ENCODE data around the gene NPW.

The NPW gene

DNA sequence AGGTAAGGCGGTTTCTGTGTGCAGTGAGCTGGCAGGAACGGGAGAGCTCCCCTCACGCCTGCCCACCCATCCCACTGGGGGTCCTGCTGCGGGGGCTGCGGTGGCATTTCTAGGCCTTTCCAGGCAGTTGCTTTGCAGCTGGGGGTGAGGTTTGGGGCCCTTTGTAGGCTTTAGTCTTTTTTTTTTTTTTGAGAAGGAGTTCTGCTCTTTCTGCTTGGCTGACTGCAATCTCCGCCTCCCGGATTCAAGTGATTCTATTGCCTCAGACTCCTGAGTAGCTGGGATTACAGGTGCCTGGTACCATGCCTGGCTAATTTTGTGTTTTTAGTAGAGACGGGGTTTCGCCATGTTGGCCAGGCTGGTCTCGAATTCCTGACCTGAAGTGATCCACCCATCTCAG is 39.3 kb downstream of the NPW start:
- TF ChIP-seq, protein P1, sequence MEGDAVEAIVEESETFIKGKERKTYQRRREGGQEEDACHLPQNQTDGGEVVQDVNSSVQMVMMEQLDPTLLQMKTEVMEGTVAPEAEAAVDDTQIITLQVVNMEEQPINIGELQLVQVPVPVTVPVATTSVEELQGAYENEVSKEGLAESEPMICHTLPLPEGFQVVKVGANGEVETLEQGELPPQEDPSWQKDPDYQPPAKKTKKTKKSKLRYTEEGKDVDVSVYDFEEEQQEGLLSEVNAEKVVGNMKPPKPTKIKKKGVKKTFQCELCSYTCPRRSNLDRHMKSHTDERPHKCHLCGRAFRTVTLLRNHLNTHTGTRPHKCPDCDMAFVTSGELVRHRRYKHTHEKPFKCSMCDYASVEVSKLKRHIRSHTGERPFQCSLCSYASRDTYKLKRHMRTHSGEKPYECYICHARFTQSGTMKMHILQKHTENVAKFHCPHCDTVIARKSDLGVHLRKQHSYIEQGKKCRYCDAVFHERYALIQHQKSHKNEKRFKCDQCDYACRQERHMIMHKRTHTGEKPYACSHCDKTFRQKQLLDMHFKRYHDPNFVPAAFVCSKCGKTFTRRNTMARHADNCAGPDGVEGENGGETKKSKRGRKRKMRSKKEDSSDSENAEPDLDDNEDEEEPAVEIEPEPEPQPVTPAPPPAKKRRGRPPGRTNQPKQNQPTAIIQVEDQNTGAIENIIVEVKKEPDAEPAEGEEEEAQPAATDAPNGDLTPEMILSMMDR (IDR thresholded peaks at IDR 0.05; ENCODE audit: low read depth, low read length, missing control alignments): no peak
- no peak overlapping the region for H3K27ac ChIP-seq

DNA sequence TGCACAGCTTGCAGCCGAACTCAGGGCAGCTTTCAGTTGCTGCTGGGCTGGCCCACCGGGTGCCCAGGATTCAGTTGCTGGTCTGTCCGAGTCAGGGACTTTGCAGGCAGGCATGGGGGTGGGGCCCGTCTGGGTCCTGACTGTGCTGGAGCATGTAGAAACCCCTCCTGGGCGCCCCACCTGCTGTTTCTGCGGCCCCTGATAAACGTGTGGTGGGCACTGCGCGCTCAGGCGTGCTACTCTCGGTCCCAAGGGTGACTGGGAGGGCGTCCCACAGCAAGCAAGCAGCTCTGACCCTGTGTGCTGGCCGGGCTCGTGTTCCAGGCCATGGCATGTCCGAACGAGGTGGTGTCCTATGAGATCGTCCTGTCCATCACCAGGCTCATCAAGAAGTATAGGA is 40.8 kb downstream of the NPW start:
- no peak for DNase-seq
- Histone ChIP-seq H3K4me3 (ENCODE audit: low read depth, low read length) (no peak overlapping the region), H3K36me3 (replicated peaks) (peaks cover 47% of the 10 kb centered on the region), H3K27ac (no peak overlapping the region), H3K27me3 (replicated peaks) (no peaks in the 10 kb centered on the region)
- in situ Hi-C loops (cut with HindIII; ENCODE audit: low pct_ligation_motif_present, low sequenced_read_pairs): no loop called here
- TF ChIP-seq, protein P1 (IDR thresholded peaks at IDR 0.05; ENCODE audit: low read depth, low read length, missing control alignments): no peak

More for the DNA sequence above, 39.3 kb downstream of the NPW start:
- H3K4me3 ChIP-seq (ENCODE audit: low read depth, low read length): no peak overlapping the region
- in situ Hi-C loops (cut with HindIII; ENCODE audit: low pct_ligation_motif_present, low sequenced_read_pairs): no loop called here
- no peak for DNase-seq
- no peaks in the 10 kb centered on the region for H3K27me3 ChIP-seq (replicated peaks)
- H3K36me3 ChIP-seq (replicated peaks): peaks cover 53% of the 10 kb centered on the region

GRCh38 chr16:2061023-2061422 is 41.4 kb downstream of the NPW start:
- Histone ChIP-seq H3K36me3 (replicated peaks) (peaks cover 53% of the 10 kb centered on the region), H3K4me3 (ENCODE audit: low read depth, low read length) (no peak overlapping the region), H3K27ac (no peak overlapping the region), H3K27me3 (replicated peaks) (no peaks in the 10 kb centered on the region)
- no peak for DNase-seq
- in situ Hi-C loops (cut with HindIII; ENCODE audit: low pct_ligation_motif_present, low sequenced_read_pairs): no loop called here
- TF ChIP-seq, protein P1 (IDR thresholded peaks at IDR 0.05; ENCODE audit: low read depth, low read length, missing control alignments): no peak

DNA sequence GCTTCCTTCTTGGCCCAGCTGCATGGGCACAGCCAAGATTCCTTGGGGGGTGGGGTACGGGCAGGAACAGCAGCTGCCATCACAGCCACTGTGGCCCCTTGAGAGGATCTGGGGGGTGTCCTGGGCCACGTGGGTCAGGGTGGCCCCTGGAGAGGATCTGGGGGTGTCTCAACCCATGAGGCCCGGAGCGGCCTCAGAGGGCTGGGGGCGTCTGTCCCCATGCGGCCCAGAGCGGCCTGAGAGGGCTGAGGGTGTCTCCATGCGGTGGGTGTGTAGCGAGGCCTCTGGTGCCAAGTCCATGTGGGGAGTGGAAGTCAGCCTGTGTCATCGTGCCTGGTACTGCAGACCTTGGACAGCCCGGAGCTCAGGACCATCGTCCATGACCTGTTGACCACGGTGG is 41.9 kb downstream of the NPW start:
- H3K4me3 ChIP-seq (ENCODE audit: low read depth, low read length): no peak overlapping the region
- H3K27me3 ChIP-seq (replicated peaks): no peaks in the 10 kb centered on the region
- peaks cover 55% of the 10 kb centered on the region for H3K36me3 ChIP-seq (replicated peaks)
- no peak overlapping the region for H3K27ac ChIP-seq
- in situ Hi-C loops (cut with HindIII; ENCODE audit: low pct_ligation_motif_present, low sequenced_read_pairs): no loop called here
- TF ChIP-seq, protein P1 (IDR thresholded peaks at IDR 0.05; ENCODE audit: low read depth, low read length, missing control alignments): no peak
- DNase-seq: no peak

GRCh38 chr16:2062801-2063200 is 43.2 kb downstream of the NPW start:
- Histone ChIP-seq H3K27ac (no peak overlapping the region), H3K27me3 (replicated peaks) (no peaks in the 10 kb centered on the region), H3K4me3 (ENCODE audit: low read depth, low read length) (no peak overlapping the region), H3K36me3 (replicated peaks) (peaks cover 52% of the 10 kb centered on the region)
- TF ChIP-seq, protein P1 (IDR thresholded peaks at IDR 0.05; ENCODE audit: low read depth, low read length, missing control alignments): no peak
- in situ Hi-C loops (cut with HindIII; ENCODE audit: low pct_ligation_motif_present, low sequenced_read_pairs): no loop called here
- no peak for DNase-seq

DNA sequence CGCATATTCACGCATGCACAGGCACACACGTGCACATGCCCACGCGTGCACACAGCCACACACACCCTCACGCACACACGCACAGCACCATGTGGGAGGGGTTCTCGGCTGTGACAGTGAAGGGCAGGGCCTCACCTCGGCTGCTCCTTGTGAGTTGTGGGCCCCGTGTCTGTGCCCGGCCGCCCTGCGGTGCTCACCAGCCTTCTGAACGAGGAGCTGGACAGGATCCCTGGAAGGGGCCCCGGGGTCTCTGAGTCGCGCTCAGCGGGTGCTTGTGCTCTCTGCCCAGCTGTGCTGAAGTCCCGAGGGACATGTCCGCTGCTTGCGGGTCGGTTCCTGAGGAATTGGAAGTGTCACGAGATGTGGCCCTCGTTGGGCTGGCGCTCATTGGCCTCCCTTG is 44.3 kb downstream of the NPW start:
- no peaks in the 10 kb centered on the region for H3K27me3 ChIP-seq (replicated peaks)
- TF ChIP-seq, protein P1 (IDR thresholded peaks at IDR 0.05; ENCODE audit: low read depth, low read length, missing control alignments): no peak
- no peak overlapping the region for H3K4me3 ChIP-seq (ENCODE audit: low read depth, low read length)
- DNase-seq: no peak
- in situ Hi-C loops (cut with HindIII; ENCODE audit: low pct_ligation_motif_present, low sequenced_read_pairs): no loop called here
- peaks cover 48% of the 10 kb centered on the region for H3K36me3 ChIP-seq (replicated peaks)
- H3K27ac ChIP-seq: no peak overlapping the region

Measured in brain microvascular endothelial cell (primary cell).